HFFc6 (cell line): ENCODE measurements around the gene MOSPD2. TPM values are rescaled to one million over a fixed set of nuclear protein-coding genes. Genes with fewer than 3 reads are reported as not detected.
A peak's percentile ranks its signal among the peaks of the same experiment; 100 is the strongest.

Source experiments
- DNase-seq: peaks from one replicate; pipeline ENCODE4 v3.0.0-alpha.2; 2018
- H3K27ac Mint-ChIP-seq: 2 replicates; pipeline ENCODE4 v1.8.0; 2020; ENCODE audit warnings: mild to moderate bottlenecking, mixed read lengths
- H3K27me3 Mint-ChIP-seq: 2 replicates; pipeline ENCODE4 v1.8.0; 2021; ENCODE audit warnings: mild to moderate bottlenecking, moderate library complexity, mixed read lengths; ENCODE audit not compliant: insufficient read depth
- H3K36me3 Mint-ChIP-seq: 2 replicates; pipeline ENCODE4 v1.8.0; 2021; ENCODE audit warnings: low read depth, mixed read lengths
- H3K4me1 Mint-ChIP-seq: 2 replicates; pipeline ENCODE4 v1.8.0; 2020; ENCODE audit warnings: low read depth, mixed read lengths
- H3K4me3 Mint-ChIP-seq: 2 replicates; pipeline ENCODE4 v1.8.0; 2020; ENCODE audit warnings: mild to moderate bottlenecking, moderate library complexity, mixed read lengths
- H3K9me3 Mint-ChIP-seq: 2 replicates; pipeline ENCODE4 v1.8.0; 2020; ENCODE audit warnings: mild to moderate bottlenecking, mixed read lengths
- CTCF ChIP-seq: fragments of 200-600 bp; sonication (generic); IDR thresholded peaks from 2 replicates; pipeline ENCODE4 v1.5.0; 2021; ENCODE audit warnings: antibody characterized with exemption, mild to moderate bottlenecking
- total RNA-seq, 6 experiments: library from RNA; stranded (reverse); fragmentation: NEBNext Ultra II Directional; extraction: Animal tissue kit (Norgen Biotek cat#: 25700); gene quantifications; 2 replicates in 1 of 6; 3 replicates in 5 of 6; pipeline ENCODE4 v1.2.3, GENCODE V29; 2021

MOSPD2 gene
- total RNA-seq, 6 experiments from 2014 or later, result 22.0 to 28.2 (median 25.1) TPM

GRCh38 chrX:14832586-14832985, 40.6 kb upstream of the MOSPD2 start:
- peak overlapping the region; percentile 73 for H3K27ac Mint-ChIP-seq
- no peak for TF ChIP-seq CTCF
- no peak for DNase-seq

GRCh38 chrX:14837155-14837554, 36.1 kb upstream of the MOSPD2 start:
- Mint-ChIP-seq H3K4me3 (no peak overlapping the region), H3K27me3 (no peaks in the 10 kb centered on the region; the same call in 1 of the 2 replicates), H3K27ac (no peak overlapping the region), H3K9me3 (no peaks in the 10 kb centered on the region), H3K36me3 (peaks cover 26% of the 10 kb centered on the region), H3K4me1 (peaks cover 47% of the 10 kb centered on the region)
- no peak for TF ChIP-seq CTCF
- no peak for DNase-seq

More at GRCh38 chrX:14832586-14832985, 40.6 kb upstream of the MOSPD2 start:
- H3K9me3 Mint-ChIP-seq, result peaks cover 5% of the 10 kb centered on the region
- H3K36me3 Mint-ChIP-seq, result peaks cover 47% of the 10 kb centered on the region
- no peak overlapping the region for H3K4me3 Mint-ChIP-seq
- peaks cover 34% of the 10 kb centered on the region for H3K4me1 Mint-ChIP-seq
- H3K27me3 Mint-ChIP-seq, result no peaks in the 10 kb centered on the region

- Mint-ChIP-seq H3K27me3 (no peaks in the 10 kb centered on the region; the same call in 1 of the 2 replicates), H3K9me3 (no peaks in the 10 kb centered on the region), H3K4me3 (no peak overlapping the region), H3K36me3 (peaks cover 6% of the 10 kb centered on the region; the same call in 1 of the 2 replicates), H3K4me1 (peaks cover 21% of the 10 kb centered on the region), H3K27ac (no peak overlapping the region)
- TF ChIP-seq CTCF, result no peak
- no peak for DNase-seq
These were observed 29.6 kb upstream of the MOSPD2 start for GRCh38 chrX:14843666-14844065.

- Mint-ChIP-seq H3K36me3 (peaks cover 11% of the 10 kb centered on the region; the same call in 1 of the 2 replicates), H3K9me3 (no peaks in the 10 kb centered on the region), H3K27me3 (peaks cover 2% of the 10 kb centered on the region; the same call in 1 of the 2 replicates), H3K4me3 (no peak overlapping the region), H3K27ac (no peak overlapping the region), H3K4me1 (peaks cover 19% of the 10 kb centered on the region)
- TF ChIP-seq CTCF, result no peak
- no peak for DNase-seq
These were observed 21.7 kb upstream of the MOSPD2 start for GRCh38 chrX:14851526-14851925.

- Mint-ChIP-seq H3K9me3 (peaks cover 14% of the 10 kb centered on the region), H3K27ac (peak overlapping the region; percentile 71), H3K36me3 (peaks cover 33% of the 10 kb centered on the region), H3K4me1 (peaks cover 37% of the 10 kb centered on the region), H3K27me3 (no peaks in the 10 kb centered on the region), H3K4me3 (peak overlapping the region; percentile 56)
- no peak for TF ChIP-seq CTCF
- DNase-seq, result peak; percentile 38
These were observed 8.6 kb upstream of the MOSPD2 start for GRCh38 chrX:14864631-14865030.

GRCh38 chrX:14865201-14865600, 8.0 kb upstream of the MOSPD2 start:
- H3K27me3 Mint-ChIP-seq, result no peaks in the 10 kb centered on the region
- no peak for TF ChIP-seq CTCF
- H3K4me3 Mint-ChIP-seq, result peak overlapping the region; percentile 56; the same call in 1 of the 2 replicates
- DNase-seq, result peak; percentile 37
- H3K27ac Mint-ChIP-seq, result peak overlapping the region; percentile 71
- H3K9me3 Mint-ChIP-seq, result peaks cover 14% of the 10 kb centered on the region
- peaks cover 33% of the 10 kb centered on the region for H3K36me3 Mint-ChIP-seq
- H3K4me1 Mint-ChIP-seq, result peaks cover 35% of the 10 kb centered on the region
